ENCODE data around the gene KAT2A. TPM values are rescaled to one million over a fixed set of nuclear protein-coding genes. Genes with fewer than 3 reads are reported as not detected.

Gene KAT2A
- total RNA-seq (10 to 100 TPM in 8 of 9 donors, 1 to 10 TPM in 1; 6.9 to 17.6 (median 14.8) TPM), polyA plus RNA-seq (10 to 100 TPM; 15.3 to 33.0 TPM)
- long read RNA-seq, donor 1, partial matches to known transcripts, result 5 of 16 reads
- long read RNA-seq, donor 1, other reads (novel, unspliced or antisense), result 6 of 16 reads
- long read RNA-seq, donor 2, partial matches to known transcripts, result 13 of 23 reads
- long read RNA-seq, donor 2, other reads (novel, unspliced or antisense), result 5 of 23 reads
- long read RNA-seq, donor 3, partial matches to known transcripts, result 8 of 16 reads
- long read RNA-seq, donor 3, other reads (novel, unspliced or antisense), result 5 of 16 reads

DNA sequence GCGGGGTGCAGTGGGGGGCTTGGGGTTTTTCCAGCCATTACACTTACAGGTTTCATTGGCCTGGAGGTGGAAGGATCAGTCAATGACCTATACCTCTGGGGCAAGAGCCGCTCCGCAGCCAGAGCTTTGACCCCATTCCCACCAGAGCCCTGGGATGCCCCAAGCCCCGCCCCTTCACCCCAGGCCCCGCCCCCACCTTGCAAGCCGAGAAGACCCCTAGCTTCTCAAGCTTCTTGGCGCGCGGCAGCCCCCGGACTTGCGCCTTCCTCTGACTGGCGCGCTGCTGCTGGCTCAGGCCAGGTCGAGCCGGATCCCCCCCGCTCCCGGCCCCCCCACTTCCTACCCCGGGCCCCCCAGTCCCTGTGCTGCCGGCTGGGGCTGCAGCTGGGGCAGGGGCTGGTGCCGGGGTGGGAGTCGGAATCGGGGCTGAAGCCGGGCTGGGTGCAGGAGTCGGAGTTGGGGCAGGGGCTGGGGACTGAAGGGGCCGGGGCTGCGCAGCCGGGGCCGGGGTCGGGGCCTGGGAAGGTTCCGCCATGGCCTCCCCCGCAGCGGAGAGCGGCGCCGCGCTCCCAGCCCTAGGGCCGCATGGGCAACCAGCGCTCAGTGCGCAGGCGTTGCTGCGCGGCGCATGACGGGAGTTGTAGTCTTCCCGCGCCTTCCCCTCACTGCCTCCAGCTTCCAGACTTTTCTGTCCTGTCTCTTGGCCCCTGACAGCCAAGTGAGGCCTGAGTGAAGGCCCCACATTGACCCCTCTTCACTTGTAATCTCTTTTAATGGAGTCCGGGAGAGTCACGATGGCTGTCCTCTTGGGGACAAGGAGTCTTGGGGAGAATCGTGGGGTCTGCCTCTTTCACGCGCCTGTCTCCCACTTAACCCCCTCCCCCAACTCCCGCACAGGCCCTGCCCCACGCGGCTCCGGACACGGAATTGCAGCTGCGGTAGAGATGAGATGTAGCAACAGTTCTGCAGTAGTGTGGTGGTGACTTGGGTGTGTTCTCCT is at the start of gene KAT2A:
KAT2A (minus strand) TSS at position 598 of the 1,000 bp plus-strand sequence; CDS start at position 535, 63 bp downstream.
- DNase-seq, result peak; percentile 83 to 91 (median 86)
- intact Hi-C loops (cut with DNase I), result loop anchor here in 2 of 10 donors (5.0 to 10.0 kb wide), 2 partner anchors 61 to 394 kb away; partner anchors contain the start of gene KCNH4 (in 1 of the 2)
- Histone ChIP-seq H3K4me3 (peak within 1 kb of the TSS; percentile 43 to 97 (median 78)), H3K27ac (peak within 1 kb of the TSS in 11 of 12 donors; percentile 24 to 80 (median 71)), H3K9me3 (no peaks in the 10 kb centered on the region), H3K36me3 (peaks cover 0 to 53% (median 19%) of the 10 kb centered on the region in 9 donors), H3K4me1 (peaks cover 0 to 29% (median 16%) of the 10 kb centered on the region in 12 donors), H3K27me3 (no peaks in the 10 kb centered on the region)
- peak; percentile 73 to 93 (median 92) for ATAC-seq
- WGBS, 4 donors, result 7 to 25% (median 12%) methylated on average over 19 to 57 of the region's 57 CpGs
- TF ChIP-seq, protein P1, sequence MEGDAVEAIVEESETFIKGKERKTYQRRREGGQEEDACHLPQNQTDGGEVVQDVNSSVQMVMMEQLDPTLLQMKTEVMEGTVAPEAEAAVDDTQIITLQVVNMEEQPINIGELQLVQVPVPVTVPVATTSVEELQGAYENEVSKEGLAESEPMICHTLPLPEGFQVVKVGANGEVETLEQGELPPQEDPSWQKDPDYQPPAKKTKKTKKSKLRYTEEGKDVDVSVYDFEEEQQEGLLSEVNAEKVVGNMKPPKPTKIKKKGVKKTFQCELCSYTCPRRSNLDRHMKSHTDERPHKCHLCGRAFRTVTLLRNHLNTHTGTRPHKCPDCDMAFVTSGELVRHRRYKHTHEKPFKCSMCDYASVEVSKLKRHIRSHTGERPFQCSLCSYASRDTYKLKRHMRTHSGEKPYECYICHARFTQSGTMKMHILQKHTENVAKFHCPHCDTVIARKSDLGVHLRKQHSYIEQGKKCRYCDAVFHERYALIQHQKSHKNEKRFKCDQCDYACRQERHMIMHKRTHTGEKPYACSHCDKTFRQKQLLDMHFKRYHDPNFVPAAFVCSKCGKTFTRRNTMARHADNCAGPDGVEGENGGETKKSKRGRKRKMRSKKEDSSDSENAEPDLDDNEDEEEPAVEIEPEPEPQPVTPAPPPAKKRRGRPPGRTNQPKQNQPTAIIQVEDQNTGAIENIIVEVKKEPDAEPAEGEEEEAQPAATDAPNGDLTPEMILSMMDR (IDR thresholded peaks at IDR 0.05), result no peak
- peak in 1 of 2 donors; percentile 51 for TF ChIP-seq POLR2A (IDR thresholded peaks at IDR 0.05)

DNA sequence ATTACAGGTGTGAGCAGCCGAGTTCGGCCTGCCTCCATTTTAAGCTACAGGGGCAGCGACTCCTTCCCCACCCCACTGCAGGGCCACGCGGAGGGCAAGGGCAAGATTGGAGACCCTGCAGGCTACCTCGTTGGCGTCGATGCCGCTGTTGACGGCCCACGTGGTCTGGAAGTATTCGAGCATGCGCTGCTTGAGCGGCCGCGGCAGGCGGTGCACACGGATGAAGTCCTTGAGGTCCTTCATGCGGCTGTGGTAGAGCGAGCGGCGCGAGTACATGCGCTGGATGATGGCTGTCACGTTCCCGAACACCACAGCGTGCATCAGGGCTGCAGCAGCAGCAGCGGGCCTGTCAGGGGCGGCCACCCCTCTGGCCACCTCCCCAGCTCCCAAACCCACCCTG is 48.2 kb upstream of the KAT2A start:
- Histone ChIP-seq H3K27me3 (no peaks in the 10 kb centered on the region), H3K9me3 (no peaks in the 10 kb centered on the region), H3K4me1 (no peaks in the 10 kb centered on the region), H3K27ac (no peak overlapping the region), H3K36me3 (no peaks in the 10 kb centered on the region), H3K4me3 (no peak overlapping the region)
- DNase-seq, result no peak
- intact Hi-C loops (cut with DNase I), result no loop called here
- TF ChIP-seq POLR2A (IDR thresholded peaks at IDR 0.05), result no peak
- TF ChIP-seq, protein P1 (IDR thresholded peaks at IDR 0.05), result no peak
- no peak for ATAC-seq
- WGBS, 4 donors, result 90 to 97% (median 92%) methylated on average over 19 to 29 of the region's 29 CpGs

DNA sequence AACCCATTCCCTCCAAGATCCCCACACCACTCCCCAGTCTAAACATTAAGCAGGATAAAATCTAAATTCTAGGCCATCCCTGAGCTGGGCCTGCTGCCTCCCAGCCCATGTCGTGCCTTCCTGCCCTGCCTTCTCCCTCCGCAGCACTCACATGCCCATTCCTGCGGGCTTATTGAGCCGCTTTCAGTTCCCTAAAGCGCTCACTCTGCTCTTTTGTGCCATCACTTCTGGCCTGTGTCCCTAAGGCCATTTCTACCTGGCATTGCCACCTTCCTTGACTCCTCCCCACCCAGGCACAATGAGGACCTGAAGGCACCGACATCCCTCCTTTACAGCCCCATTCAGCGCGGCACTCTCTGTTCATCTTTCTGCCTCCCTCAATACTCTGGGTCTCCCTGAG is 46.6 kb upstream of the KAT2A start:
- ATAC-seq (no peak), DNase-seq (no peak)
- H3K4me1 ChIP-seq, result no peaks in the 10 kb centered on the region
- 93 to 95% (median 94%) methylated on average over 8 of the region's 8 CpGs for WGBS, 4 donors
- intact Hi-C loops (cut with DNase I), result no loop called here
- H3K4me3 ChIP-seq, result no peak overlapping the region
- H3K9me3 ChIP-seq, result no peaks in the 10 kb centered on the region
- H3K27me3 ChIP-seq, result no peaks in the 10 kb centered on the region
- H3K27ac ChIP-seq, result no peak overlapping the region
- no peaks in the 10 kb centered on the region for H3K36me3 ChIP-seq
- TF ChIP-seq, protein P1 (IDR thresholded peaks at IDR 0.05), result no peak
- TF ChIP-seq POLR2A (IDR thresholded peaks at IDR 0.05), result no peak
